Measurements from ENCODE around the gene ASCC1. TPM values are rescaled to one million over a fixed set of nuclear protein-coding genes. Genes with fewer than 3 reads are reported as not detected.
"Not testable (repeated sequence)": the region's sequence is repeated elsewhere in the genome, so short reads cannot be mapped to it uniquely, and the experiment has no call there.

Gene ASCC1
- total RNA-seq, 4 donors from 2014 or later, result 23.5 to 37.8 (median 29.8) TPM

GRCh38 chr10:72114706-72115450 is 101.2 kb downstream of the ASCC1 start:
- intact Hi-C loops (cut with DNase I), result no loop called here
- H3K27me3 ChIP-seq, result no peaks in the 10 kb centered on the region
- DNase-seq (ENCODE audit: extremely low spot score), result no peak
- peaks cover 0 to 20% (median 3%) of the 10 kb centered on the region in 4 donors for H3K36me3 ChIP-seq
- TF ChIP-seq POLR2A (IDR thresholded peaks at IDR 0.05; ENCODE audit: low read depth) (no peak), POLR2AphosphoS5 (IDR thresholded peaks at IDR 0.05) (no peak), EP300 (IDR thresholded peaks at IDR 0.05) (no peak)
- TF ChIP-seq, protein P1, sequence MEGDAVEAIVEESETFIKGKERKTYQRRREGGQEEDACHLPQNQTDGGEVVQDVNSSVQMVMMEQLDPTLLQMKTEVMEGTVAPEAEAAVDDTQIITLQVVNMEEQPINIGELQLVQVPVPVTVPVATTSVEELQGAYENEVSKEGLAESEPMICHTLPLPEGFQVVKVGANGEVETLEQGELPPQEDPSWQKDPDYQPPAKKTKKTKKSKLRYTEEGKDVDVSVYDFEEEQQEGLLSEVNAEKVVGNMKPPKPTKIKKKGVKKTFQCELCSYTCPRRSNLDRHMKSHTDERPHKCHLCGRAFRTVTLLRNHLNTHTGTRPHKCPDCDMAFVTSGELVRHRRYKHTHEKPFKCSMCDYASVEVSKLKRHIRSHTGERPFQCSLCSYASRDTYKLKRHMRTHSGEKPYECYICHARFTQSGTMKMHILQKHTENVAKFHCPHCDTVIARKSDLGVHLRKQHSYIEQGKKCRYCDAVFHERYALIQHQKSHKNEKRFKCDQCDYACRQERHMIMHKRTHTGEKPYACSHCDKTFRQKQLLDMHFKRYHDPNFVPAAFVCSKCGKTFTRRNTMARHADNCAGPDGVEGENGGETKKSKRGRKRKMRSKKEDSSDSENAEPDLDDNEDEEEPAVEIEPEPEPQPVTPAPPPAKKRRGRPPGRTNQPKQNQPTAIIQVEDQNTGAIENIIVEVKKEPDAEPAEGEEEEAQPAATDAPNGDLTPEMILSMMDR (IDR thresholded peaks at IDR 0.05), result no peak
- no peak overlapping the region for H3K27ac ChIP-seq (replicated peaks in 1 of 4)
- no peak overlapping the region for H3K4me3 ChIP-seq
- peaks cover 0 to 9% (median 7%) of the 10 kb centered on the region in 4 donors for H3K4me1 ChIP-seq
- no peaks in the 10 kb centered on the region for H3K9me3 ChIP-seq
- WGBS, result 59% methylated on average over 2 of the region's 2 CpGs

DNA sequence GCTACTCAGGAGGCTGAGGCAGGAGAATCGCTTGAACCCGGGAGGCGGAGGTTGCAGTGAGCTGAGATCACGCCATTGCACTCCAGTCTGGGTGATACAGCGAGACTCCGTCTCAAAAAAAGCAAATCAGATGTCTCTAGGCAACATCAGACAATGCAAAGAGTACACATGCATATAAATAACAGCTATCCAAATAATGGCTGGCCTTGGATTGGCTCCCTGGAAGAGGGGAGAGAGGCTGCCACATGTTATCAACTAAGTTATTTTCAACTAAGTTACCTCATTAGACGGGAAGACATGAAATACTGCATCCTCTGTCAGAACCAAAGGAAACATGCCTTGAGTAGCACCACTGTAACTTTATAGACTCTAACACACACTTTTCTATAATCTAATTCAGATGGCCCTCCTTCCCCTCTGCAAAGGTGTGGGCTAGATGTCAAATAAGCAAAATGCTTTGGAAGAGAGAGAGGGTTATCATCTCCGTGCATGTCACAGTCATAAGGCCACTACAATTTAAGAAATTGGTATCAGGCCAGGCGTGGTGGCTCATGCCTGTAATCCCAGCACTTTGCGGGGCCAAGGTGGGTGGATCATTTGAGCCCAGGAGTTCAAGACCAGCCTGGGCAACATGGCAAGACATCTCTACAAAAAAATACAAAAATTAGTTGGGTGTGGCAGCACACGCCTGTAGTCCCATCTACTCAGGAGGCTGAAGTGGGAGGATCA is 105.2 kb downstream of the ASCC1 start:
- Histone ChIP-seq H3K4me1 (peaks cover 0 to 20% (median 6%) of the 10 kb centered on the region in 4 donors), H3K4me3 (no peak overlapping the region), H3K27me3 (no peaks in the 10 kb centered on the region), H3K36me3 (peaks cover 0 to 7% (median 0%) of the 10 kb centered on the region in 4 donors), H3K9me3 (no peaks in the 10 kb centered on the region), H3K27ac (replicated peaks in 1 of 4) (no peak overlapping the region)
- 93% methylated on average over 11 of the region's 11 CpGs for WGBS
- intact Hi-C loops (cut with DNase I), result no loop called here
- TF ChIP-seq EP300 (IDR thresholded peaks at IDR 0.05) (no peak), POLR2A (IDR thresholded peaks at IDR 0.05; ENCODE audit: low read depth) (no peak), POLR2AphosphoS5 (IDR thresholded peaks at IDR 0.05) (no peak)
- TF ChIP-seq, protein P1 (IDR thresholded peaks at IDR 0.05), result no peak
- no peak for DNase-seq (ENCODE audit: extremely low spot score)

DNA sequence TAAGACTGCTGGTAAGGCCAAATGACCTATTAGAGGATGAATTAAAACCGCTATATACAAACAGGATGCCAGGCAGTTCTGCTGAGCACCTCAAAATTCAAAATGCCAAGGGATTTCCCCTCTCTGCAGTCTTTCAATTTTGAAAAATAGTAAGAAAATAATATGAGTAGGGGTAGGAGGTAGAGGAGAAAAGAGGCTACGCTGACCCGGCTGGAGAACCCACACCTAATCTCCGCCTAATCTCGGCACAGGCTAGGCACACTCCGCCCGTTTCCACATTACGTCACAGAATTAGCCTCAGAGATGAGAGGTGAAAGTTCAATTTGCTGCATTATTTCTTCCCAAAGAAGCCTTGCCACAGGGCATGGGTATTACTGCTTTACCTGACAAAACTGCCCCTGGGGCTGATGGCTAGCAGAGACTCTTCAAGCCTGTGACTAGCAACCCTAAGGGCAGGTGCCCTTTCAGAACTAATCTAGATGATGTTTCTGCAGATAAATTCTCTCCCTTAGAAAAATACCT is 106.4 kb downstream of the ASCC1 start:
- 95% methylated on average over 8 of the region's 8 CpGs for whole genome bisulfite sequencing
- H3K27ac ChIP-seq (replicated peaks in 1 of 4), result no peak overlapping the region
- H3K36me3 ChIP-seq, result peaks cover 0 to 14% (median 0%) of the 10 kb centered on the region in 4 donors
- H3K9me3 ChIP-seq, result no peaks in the 10 kb centered on the region
- intact Hi-C loops (cut with DNase I), result no loop called here
- H3K4me1 ChIP-seq, result peaks cover 0 to 12% (median 0%) of the 10 kb centered on the region in 4 donors
- no peak overlapping the region for H3K4me3 ChIP-seq
- no peaks in the 10 kb centered on the region for H3K27me3 ChIP-seq
- DNase-seq (ENCODE audit: extremely low spot score), result no peak
- TF ChIP-seq, protein P1 (IDR thresholded peaks at IDR 0.05), result no peak
- TF ChIP-seq POLR2A (IDR thresholded peaks at IDR 0.05; ENCODE audit: low read depth) (no peak), EP300 (IDR thresholded peaks at IDR 0.05) (no peak), POLR2AphosphoS5 (IDR thresholded peaks at IDR 0.05) (no peak)

GRCh38 chr10:72108830-72109635 is 107.0 kb downstream of the ASCC1 start:
- Histone ChIP-seq H3K4me1 (peaks cover 0 to 12% (median 0%) of the 10 kb centered on the region in 4 donors), H3K36me3 (peaks cover 0 to 14% (median 0%) of the 10 kb centered on the region in 4 donors), H3K27me3 (no peaks in the 10 kb centered on the region), H3K9me3 (no peaks in the 10 kb centered on the region), H3K27ac (replicated peaks in 1 of 4) (no peak overlapping the region), H3K4me3 (no peak overlapping the region)
- DNase-seq (ENCODE audit: extremely low spot score), result no peak
- TF ChIP-seq EP300 (IDR thresholded peaks at IDR 0.05) (no peak), POLR2AphosphoS5 (IDR thresholded peaks at IDR 0.05) (no peak), POLR2A (IDR thresholded peaks at IDR 0.05; ENCODE audit: low read depth) (no peak)
- TF ChIP-seq, protein P1 (IDR thresholded peaks at IDR 0.05), result no peak
- intact Hi-C loops (cut with DNase I), result no loop called here
- WGBS, result 56% methylated on average over 1 of the region's 1 CpG

DNA sequence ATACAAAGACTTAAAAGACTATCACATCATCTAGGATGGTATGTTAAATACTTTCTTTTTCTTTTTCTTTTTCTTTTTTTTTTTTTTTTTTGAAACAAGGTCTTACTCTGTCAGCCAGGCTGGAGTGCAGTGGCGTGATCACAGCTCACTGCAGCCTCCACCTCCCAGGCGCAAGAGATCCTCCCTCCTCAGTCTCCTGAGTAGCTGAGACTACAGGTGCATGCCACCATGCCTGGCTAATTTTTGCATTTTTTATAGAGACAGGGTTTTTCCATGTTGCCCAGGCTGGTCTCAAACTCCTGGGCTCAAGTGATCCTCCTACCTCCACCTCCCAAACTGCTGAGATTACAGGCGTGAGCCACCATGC is 108.1 kb downstream of the ASCC1 start:
- H3K9me3 ChIP-seq; H3K27me3 ChIP-seq; DNase-seq (ENCODE audit: extremely low spot score); H3K4me3 ChIP-seq; intact Hi-C loops (cut with DNase I); H3K27ac ChIP-seq (replicated peaks in 1 of 4): not testable (repeated sequence)
- peaks cover 0 to 12% (median 0%) of the 10 kb centered on the region in 4 donors for H3K4me1 ChIP-seq
- 98% methylated on average over 3 of the region's 3 CpGs for WGBS
- H3K36me3 ChIP-seq, result peaks cover 0 to 14% (median 0%) of the 10 kb centered on the region in 4 donors

All from esophagus muscularis mucosa (tissue), 4 donors.